NCI-H2227 (cell line): ENCODE measurements around the gene FOXN1.
"Not testable (repeated sequence)": the region's sequence is repeated elsewhere in the genome, so short reads cannot be mapped to it uniquely, and the experiment has no call there.

ENCODE experiments used
- DNase-seq: peaks from one replicate; lab custom pipeline; 2025; ENCODE audit not compliant: unreplicated experiment; lab: John Stamatoyannopoulos, UW

The FOXN1 gene

GRCh38 chr17:28505986-28506665 is at the start of gene FOXN1:
TSS of gene FOXN1 (plus strand) at chr17:28506348. CDS start at chr17:28523970, 17,622 bp downstream.
- DNase-seq = no peak

DNA sequence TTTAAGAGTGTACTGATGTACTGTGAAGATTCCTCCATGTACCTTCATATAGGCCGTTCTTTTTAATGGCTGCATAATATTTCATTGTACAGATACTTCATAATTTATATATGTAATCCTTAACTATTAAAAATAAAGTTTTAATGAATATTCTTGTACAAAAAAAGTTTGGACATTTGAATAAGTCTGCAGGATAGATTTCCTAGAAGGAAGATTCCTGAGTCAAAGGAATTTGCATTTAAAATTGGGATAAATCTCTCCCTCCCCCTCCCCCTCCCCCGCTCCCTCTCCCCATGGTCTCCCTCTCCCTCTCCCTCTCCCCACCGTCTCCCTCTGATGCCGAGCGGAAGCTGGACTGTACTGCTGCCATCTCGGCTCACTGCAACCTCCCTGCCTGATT is 48.3 kb upstream of the FOXN1 start:
- no peak for DNase-seq

GRCh38 chr17:28458881-28459280 is 47.3 kb upstream of the FOXN1 start:
- not testable (repeated sequence) for DNase-seq

DNA sequence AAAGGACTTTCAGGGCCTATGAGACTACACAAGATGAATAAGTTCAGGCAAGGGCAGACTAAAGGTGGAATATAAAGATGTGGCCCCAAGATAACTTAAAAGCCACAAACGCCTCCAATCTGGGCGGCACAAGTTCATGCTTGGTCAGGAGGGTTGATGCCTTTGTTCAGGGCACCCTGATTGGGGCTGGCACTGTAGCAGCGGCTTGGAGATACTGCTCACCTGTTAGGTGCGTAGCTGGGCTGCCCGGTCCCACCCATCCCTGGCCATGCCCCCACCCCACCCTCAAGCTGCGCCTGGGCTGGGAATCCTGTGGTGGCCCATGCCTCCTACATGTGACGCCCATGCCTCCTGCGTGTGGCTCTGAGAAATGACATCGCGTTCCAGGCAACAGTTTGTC is 45.2 kb upstream of the FOXN1 start:
- DNase-seq = no peak

DNA sequence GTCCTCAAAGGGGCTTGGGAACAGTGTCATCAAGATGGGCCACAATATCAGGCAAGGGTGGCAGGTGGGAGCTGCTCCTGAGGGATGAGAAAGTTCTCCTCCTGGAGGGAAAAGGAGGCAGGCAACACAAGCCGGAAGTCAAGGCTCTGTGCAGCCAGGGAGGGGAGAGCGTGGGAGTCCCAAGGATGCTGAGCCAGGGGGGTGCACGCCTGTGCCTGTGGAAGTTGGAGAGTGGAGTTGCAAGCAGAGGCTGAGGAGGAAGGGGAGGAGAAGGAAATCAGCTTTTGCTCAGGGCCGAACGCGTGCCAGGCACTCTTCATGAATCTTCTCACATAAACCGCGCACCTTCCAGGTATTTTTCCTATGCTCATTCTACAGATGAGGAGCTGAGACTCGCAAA is 40.1 kb upstream of the FOXN1 start:
- no peak for DNase-seq

DNA sequence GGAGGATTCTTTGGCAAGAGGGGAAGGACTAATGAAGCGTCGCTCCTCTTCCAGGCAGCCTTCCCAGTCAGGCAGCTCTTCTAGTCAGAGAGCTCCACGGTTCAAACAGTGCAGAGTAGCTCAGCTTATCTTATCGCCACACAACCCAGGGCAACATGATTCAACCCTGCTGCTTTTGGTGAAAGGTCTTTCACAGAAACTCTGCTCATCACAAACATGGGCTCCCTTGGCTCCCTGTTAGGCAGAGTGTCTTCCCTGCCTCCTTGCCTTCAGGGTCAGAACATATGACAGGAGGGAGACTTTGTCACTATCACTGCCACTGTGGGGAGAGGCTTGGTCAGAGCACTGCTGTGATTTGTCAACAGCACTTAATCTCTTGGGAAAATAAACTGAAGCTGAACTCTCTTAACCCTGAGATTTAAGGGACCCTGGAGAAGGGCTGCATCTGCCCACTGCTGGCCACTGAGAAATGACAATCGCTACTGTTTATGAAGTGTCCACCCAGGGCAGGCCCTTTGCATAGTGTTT is 39.6 kb upstream of the FOXN1 start:
- no peak for DNase-seq

- no peak for DNase-seq
Measured at GRCh38 chr17:28467456-28468025, 38.6 kb upstream of the FOXN1 start.

DNA sequence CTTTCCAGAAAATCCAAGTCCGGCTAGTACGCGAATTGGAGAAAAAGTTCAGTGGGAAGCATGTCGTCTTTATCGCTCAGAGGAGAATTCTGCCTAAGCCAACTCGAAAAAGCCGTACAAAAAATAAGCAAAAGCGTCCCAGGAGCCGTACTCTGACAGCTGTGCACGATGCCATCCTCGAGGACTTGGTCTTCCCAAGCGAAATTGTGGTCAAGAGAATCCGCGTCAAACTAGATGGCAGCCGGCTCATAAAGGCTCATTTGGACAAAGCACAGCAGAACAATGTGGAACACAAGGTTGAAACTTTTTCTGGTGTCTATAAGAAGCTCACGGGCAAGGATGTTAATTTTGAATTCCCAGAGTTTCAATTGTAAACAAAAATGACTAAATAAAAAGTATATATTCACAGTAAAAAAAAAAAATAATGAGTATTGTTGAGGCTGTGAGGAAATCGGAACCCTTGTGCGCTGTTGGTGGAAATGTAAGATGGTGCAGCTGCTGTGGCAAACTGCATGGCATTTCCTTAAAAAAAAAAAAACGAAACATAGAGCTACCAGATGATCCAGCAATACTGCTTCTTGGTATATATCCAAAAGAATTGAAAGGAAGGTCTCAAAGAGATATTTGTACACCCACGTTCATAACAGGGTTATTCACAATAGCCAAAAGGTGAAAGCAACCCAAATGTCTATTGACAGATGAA is 38.0 kb upstream of the FOXN1 start:
- not testable (repeated sequence) for DNase-seq

DNA sequence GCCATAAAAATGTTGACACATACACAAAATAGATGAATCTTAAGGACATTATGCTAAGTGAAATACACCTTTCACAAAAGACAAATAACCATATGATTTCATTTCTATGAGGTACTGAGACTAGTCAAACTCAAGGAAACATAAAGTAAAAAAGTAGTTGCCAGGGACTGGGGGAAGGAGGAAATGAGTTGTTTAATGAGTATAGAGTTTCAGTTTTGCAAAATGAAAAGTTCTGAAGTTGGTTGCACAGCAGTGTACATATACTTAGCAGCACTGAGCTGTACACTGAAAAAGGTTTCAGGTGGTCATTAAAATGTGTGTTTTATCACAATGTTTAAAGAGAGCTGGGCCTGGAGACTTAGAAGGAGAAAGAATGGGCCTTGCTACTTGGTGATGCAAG is 37.4 kb upstream of the FOXN1 start:
- DNase-seq = no peak

GRCh38 chr17:28469376-28469775 is 36.8 kb upstream of the FOXN1 start:
- DNase-seq = no peak

GRCh38 chr17:28470266-28470913 is 35.8 kb upstream of the FOXN1 start:
- DNase-seq = no peak

- DNase-seq = no peak
Measured at GRCh38 chr17:28470914-28471366, 35.2 kb upstream of the FOXN1 start.

- no peak for DNase-seq
Measured at GRCh38 chr17:28471531-28472342, 34.4 kb upstream of the FOXN1 start.

GRCh38 chr17:28472871-28473497 is 33.2 kb upstream of the FOXN1 start:
- DNase-seq = no peak

DNA sequence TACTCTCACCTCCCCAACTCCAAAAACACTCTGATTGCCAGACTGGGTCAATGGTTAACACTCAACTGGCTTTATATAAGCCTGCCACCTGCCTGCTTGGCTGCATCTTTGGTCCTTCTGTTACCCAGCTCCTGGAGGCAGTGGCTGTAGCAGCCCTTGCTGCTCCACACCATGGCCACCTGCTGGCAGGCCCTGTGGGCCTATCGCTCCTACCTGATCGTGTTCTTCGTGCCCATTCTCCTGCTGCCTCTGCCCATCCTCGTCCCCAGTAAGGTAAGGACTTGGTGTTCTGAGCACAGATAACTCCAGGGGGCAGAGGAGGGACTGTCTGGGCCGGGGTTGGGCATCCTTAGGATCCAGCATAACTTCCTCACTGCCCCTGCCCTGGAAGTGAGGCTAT is 32.6 kb upstream of the FOXN1 start, which contains the start of gene SLC13A2:
Gene SLC13A2 (plus strand): TSS at position 103 of the 400 bp plus-strand sequence. CDS start 69 bp downstream, at position 172.
- DNase-seq = no peak

GRCh38 chr17:28474111-28474531 is 32.0 kb upstream of the FOXN1 start:
- DNase-seq = no peak

DNA sequence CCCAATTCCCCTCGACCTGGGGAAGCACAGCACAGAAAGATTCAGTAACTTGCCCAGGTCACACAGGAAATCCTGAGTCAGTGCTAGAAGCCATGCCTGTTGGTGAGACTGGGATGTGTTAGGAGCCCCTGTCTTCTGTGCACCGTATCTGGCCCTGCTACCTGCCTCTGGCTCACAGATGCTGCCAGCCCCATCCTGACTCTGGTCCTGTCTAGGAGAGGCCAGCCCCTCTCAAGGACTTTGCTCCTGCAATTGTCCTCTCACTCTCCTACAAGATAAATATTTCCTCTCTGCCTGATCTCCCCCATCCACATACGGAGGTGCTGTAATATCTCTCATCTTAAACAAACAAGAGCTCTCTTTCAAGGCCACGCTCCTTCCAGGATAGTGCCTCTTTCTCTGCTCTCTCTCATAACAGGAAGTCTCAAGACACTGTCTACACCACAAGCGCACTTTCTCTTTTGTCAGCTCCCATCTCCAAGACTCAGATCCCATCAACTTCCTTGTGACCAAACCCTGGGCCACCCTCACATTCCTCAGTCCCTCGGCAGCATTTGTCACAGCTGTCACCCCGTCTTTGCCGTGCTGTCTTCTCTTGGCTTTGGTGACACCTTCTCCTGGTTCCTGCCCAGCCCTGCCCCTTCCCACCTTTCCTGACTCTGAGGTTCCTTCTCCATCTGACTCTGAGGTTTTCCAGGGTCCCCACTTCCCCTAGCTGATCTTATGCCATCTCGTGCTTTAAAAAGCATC is 30.8 kb upstream of the FOXN1 start:
- DNase-seq = no peak

DNA sequence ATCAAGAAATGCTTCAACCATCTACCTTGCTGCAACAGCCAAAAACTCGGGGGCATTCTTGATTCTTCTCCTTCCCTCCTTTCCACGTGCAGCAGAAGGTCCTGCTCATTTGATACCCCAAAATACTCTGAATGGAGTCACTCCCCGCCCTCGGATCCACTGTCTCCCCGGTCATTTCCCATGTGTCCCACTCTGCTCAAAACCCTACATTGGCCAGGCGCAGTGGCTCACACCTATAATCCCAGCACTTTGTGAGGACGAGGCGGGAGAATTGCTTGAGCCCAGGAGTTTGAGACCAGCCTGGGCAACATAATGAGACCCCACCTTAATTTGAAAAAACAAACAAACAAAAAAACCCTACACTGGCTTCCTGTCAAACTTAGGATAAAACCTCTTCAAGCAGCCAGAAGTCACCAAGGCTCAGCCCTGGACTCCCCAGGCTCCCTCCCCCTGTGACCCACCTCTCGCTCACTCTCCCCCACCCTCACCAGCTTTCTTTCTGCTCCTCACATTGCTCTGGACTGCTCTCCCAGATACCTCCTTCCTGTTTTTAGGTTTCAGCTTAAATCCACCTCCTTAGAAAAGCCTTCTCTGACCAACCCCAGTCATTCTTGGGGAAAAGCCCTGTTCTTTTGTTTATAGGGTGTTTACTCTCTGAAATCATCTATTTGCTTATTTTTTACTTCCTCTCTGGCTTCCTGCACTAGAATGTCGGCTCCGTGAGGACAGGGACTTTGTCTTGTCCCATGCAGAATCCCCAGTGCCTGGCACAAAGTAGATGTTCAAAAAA is 29.9 kb upstream of the FOXN1 start:
- DNase-seq = no peak

DNA sequence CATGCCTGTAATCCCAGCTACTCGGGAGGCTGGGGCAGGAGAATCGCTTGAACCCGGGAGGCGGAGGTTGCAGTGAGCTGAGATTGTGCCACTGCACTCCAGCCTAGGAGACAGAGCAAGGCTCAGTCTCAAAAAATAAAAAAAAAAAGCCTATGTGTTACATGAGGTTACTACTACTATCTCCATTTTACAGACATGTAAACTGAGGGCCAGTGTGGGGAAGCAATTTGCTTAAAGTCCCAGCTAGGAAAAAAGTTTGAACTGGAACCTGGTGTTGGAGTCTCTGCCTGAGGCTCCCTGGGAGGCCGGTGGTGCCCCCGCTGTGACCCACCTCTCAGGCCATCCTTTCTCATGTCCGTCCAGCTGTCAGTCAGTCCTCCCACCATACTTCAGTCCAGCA is 28.2 kb upstream of the FOXN1 start:
- DNase-seq = no peak
